Body of pancreas (tissue), 4 donors: ENCODE results near the gene EIF5A. TPM values are rescaled to one million over a fixed set of nuclear protein-coding genes. Genes with fewer than 3 reads are reported as not detected.

Experiments
- ATAC-seq: fragments of 150-250 bp; one replicate; pipeline ENCODE4 v1.9.1; 2016
- DNase-seq, 4 donors: peaks; one replicate each; pipeline ENCODE4 v3.0.0-alpha.2; 2019
- H3K27ac ChIP-seq, 4 donors: fragments of 200-600 bp; sonication (generic); 1 replicate in 3 of 4; 2 replicates in 1 of 4; pipeline versions ENCODE4 v1.5.1 to v1.6.1; 2016 to 2019; ENCODE audit warnings: mild to moderate bottlenecking in 1 of 4, mixed read lengths in 1 of 4, moderate library complexity in 1 of 4
- H3K27me3 ChIP-seq, 2 donors: fragments of 200-600 bp; sonication (generic); one replicate each; pipeline ENCODE4 v1.6.0; 2016; ENCODE audit warnings: mild to moderate bottlenecking in 1 of 2
- H3K36me3 ChIP-seq, 2 donors: fragments of 200-600 bp; sonication (generic); replicated peaks in 1 of 2; 2 replicates each; pipeline ENCODE4 v1.5.1; 2016; ENCODE audit warnings: low read depth in 2 of 2; ENCODE audit not compliant: insufficient read depth in 1 of 2
- H3K4me1 ChIP-seq: fragments of 200-600 bp; sonication (generic); one replicate; pipeline ENCODE4 v1.6.0; 2016
- H3K4me3 ChIP-seq, 2 donors: fragments of 200-600 bp; sonication (generic); 1 replicate in 1 of 2; 2 replicates in 1 of 2; pipeline ENCODE4 v1.5.1; 2016 to 2019
- H3K9me3 ChIP-seq, 3 donors: fragments of 200-600 bp; sonication (generic); 1 replicate in 2 of 3; 2 replicates in 1 of 3; pipeline ENCODE4 v1.5.1; 2016
- POLR2A ChIP-seq, 3 donors: fragments of 450-650 bp; IDR thresholded peaks; one replicate each; pipeline ENCODE4 v1.6.1; 2016; ENCODE audit warnings: antibody characterized with exemption in 3 of 3, mild to moderate bottlenecking in 2 of 3
- WGBS, 2 donors: methylation state at CpG; one replicate each; pipeline ENCODE4 v1.1.5; 2017; 5-methylcytosine and 5-hydroxymethylcytosine counted together
- intact Hi-C: fragments of 100-400 bp; cut with DNase I; formaldehyde crosslinking; loops from one replicate; pipeline ENCODE4 v1.15.1; 2023
- total RNA-seq, 2 donors: library from RNA; depleted of rRNA; stranded (reverse); fragments of >200 nt; gene quantifications; one replicate each; pipeline ENCODE4 v1.1.0, GENCODE V29; 2016
- TF ChIP-seq, protein P1 (sequence below), 7 experiments: fragments of 450-650 bp in 4 of 7; fragments of 200-600 bp in 3 of 7; sonication (generic) in 3 of 7; IDR thresholded peaks; one replicate each; pipeline ENCODE4 v1.5.1; 2016 to 2019; ENCODE audit warnings: antibody characterized with exemption in 7 of 7

The EIF5A gene
- total RNA-seq, 2 donors from 2014 or later, result 97.0 to 134 TPM

DNA sequence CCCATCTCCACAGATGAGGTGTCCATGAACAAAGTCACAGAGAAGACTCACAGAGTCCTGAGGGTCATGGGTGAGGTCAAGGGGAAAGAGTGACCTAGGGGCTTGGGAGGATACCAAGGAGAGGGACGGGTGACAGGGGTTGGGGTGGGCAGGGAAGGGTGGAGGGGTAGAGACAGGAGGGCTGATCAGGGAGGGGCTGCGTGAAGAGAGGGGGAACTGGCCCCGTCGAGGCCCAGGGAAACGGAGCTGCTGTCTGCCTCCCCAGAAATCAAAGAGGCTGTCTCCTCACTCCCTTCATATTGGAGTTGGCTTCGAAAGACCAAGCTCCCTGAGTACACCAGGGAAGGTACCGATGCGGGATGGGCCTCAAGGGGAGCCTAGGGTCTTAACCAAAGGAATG, 48.1 kb downstream of the EIF5A start:
- TF ChIP-seq POLR2A (IDR thresholded peaks at IDR 0.05), result no peak
- TF ChIP-seq, protein P1, sequence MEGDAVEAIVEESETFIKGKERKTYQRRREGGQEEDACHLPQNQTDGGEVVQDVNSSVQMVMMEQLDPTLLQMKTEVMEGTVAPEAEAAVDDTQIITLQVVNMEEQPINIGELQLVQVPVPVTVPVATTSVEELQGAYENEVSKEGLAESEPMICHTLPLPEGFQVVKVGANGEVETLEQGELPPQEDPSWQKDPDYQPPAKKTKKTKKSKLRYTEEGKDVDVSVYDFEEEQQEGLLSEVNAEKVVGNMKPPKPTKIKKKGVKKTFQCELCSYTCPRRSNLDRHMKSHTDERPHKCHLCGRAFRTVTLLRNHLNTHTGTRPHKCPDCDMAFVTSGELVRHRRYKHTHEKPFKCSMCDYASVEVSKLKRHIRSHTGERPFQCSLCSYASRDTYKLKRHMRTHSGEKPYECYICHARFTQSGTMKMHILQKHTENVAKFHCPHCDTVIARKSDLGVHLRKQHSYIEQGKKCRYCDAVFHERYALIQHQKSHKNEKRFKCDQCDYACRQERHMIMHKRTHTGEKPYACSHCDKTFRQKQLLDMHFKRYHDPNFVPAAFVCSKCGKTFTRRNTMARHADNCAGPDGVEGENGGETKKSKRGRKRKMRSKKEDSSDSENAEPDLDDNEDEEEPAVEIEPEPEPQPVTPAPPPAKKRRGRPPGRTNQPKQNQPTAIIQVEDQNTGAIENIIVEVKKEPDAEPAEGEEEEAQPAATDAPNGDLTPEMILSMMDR (IDR thresholded peaks at IDR 0.05), result no peak
- no peak for ATAC-seq
- H3K27me3 ChIP-seq, result no peaks in the 10 kb centered on the region
- intact Hi-C loops, result no loop called here
- H3K27ac ChIP-seq, result no peak overlapping the region
- H3K36me3 ChIP-seq, result no peaks in the 10 kb centered on the region
- DNase-seq, result no peak
- H3K4me3 ChIP-seq, result no peak overlapping the region
- WGBS, 2 donors, result 67 to 81% methylated on average over 8 of the region's 8 CpGs
- H3K4me1 ChIP-seq, result peaks cover 39% of the 10 kb centered on the region
- no peaks in the 10 kb centered on the region for H3K9me3 ChIP-seq

GRCh38 chr17:7356072-7356549, 48.7 kb downstream of the EIF5A start:
- TF ChIP-seq, protein P1 (IDR thresholded peaks at IDR 0.05), result peak; percentile 76 to 95 (median 91)
- no peak for TF ChIP-seq POLR2A (IDR thresholded peaks at IDR 0.05)
- Histone ChIP-seq H3K9me3 (no peaks in the 10 kb centered on the region), H3K27me3 (no peaks in the 10 kb centered on the region), H3K4me1 (peaks cover 34% of the 10 kb centered on the region), H3K36me3 (no peaks in the 10 kb centered on the region), H3K27ac (no peak overlapping the region), H3K4me3 (no peak overlapping the region)
- DNase-seq (peak; percentile 86 to 89 (median 88)), ATAC-seq (peak; percentile 38)
- WGBS, 2 donors, result 5 to 13% methylated on average over 4 to 12 of the region's 12 CpGs
- intact Hi-C loops, result no loop called here

DNA sequence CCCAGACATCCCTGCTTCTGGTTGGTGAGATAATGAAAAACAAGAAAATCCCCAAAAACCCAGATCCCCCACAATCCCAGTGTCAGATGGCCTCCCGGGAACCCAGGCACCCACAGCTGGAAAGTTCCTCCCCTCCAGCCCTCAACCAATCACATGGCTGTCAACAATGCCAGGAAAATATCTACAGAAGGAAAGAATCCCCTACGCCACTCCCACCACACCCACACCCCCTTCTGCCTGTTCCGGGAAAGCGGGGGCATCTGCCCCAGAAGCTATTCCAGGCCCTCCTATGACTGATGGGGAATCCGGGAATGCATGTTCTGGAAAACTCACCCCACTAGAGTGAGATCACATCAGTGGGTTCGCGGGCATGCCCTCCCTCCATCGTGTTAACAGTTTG, 49.3 kb downstream of the EIF5A start:
- Histone ChIP-seq H3K36me3 (no peaks in the 10 kb centered on the region), H3K27ac (no peak overlapping the region), H3K9me3 (no peaks in the 10 kb centered on the region), H3K27me3 (no peaks in the 10 kb centered on the region), H3K4me1 (peaks cover 31% of the 10 kb centered on the region), H3K4me3 (no peak overlapping the region)
- ATAC-seq, result no peak
- TF ChIP-seq, protein P1 (IDR thresholded peaks at IDR 0.05), result no peak
- no peak for TF ChIP-seq POLR2A (IDR thresholded peaks at IDR 0.05)
- no peak for DNase-seq
- WGBS, 2 donors, result 60 to 77% methylated on average over 8 of the region's 8 CpGs
- intact Hi-C loops, result no loop called here

DNA sequence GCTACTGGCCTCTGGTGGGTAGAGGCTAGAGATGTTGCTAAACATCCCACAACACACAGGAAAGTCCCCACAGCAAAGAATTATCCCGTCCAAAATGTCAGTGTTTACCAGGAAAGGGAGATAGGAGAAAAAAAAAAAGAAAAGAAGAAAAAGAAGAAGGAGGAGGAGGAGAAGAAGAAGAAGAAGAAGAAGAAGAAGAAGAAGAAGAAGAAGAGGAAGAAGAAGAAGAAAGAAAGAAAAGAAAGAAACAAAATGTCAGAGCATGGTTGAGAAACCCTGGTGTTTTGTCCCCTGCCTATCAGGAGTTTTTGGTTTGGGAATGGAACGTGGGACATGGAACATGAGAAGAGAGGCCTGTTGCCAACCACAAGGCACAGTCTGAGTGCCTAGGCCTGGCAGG, 50.0 kb downstream of the EIF5A start:
- intact Hi-C loops, result no loop called here
- TF ChIP-seq, protein P1 (IDR thresholded peaks at IDR 0.05), result no peak
- no peak for TF ChIP-seq POLR2A (IDR thresholded peaks at IDR 0.05)
- no peak overlapping the region for H3K4me3 ChIP-seq

DNA sequence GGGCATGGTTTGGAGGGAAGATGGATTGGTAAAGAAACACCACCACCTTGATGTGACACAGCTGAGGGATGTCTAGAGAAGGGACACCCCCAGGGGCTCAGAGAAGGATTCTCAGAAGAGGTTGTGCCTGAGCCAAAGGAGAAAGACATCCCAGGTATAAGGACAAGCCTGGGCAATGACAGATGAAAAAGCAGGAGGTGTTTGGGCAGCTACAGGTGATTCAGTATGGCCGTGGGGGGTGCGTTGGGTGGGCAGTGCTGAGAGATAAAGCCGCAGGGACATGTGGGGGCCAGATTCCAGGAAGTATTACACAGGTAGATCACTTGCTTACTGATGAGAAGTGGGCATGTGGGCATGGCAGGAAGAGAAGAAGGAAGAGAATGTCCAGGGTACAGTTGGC, 54.5 kb downstream of the EIF5A start:
- no peak for DNase-seq
- Histone ChIP-seq H3K27me3 (no peaks in the 10 kb centered on the region), H3K4me1 (no peaks in the 10 kb centered on the region), H3K36me3 (no peaks in the 10 kb centered on the region), H3K27ac (no peak overlapping the region), H3K9me3 (no peaks in the 10 kb centered on the region), H3K4me3 (no peak overlapping the region)
- TF ChIP-seq POLR2A (IDR thresholded peaks at IDR 0.05), result no peak
- TF ChIP-seq, protein P1 (IDR thresholded peaks at IDR 0.05), result no peak
- no peak for ATAC-seq
- intact Hi-C loops, result no loop called here
- WGBS, 2 donors, result 31 to 48% methylated on average over 3 of the region's 3 CpGs

More for the DNA sequence above, 50.0 kb downstream of the EIF5A start:
- peaks cover 30% of the 10 kb centered on the region for H3K4me1 ChIP-seq
- ATAC-seq, result no peak
- H3K36me3 ChIP-seq, result no peaks in the 10 kb centered on the region
- no peaks in the 10 kb centered on the region for H3K9me3 ChIP-seq
- H3K27me3 ChIP-seq, result no peaks in the 10 kb centered on the region
- WGBS, 2 donors, result 56 to 68% methylated on average over 2 of the region's 2 CpGs
- H3K27ac ChIP-seq, result no peak overlapping the region
- no peak for DNase-seq
